K562 (cell line): ENCODE measurements around the gene ADNP. TPM values are rescaled to one million over a fixed set of nuclear protein-coding genes. Genes with fewer than 3 reads are reported as not detected.

Experiments
- CREB3 ChIP-seq: fragments of 450-650 bp; conservative IDR thresholded peaks from 2 replicates; pipeline ENCODE4 v1.6.1; 2016; ENCODE audit warnings: missing genetic modification characterization, low read depth, mild to moderate bottlenecking, missing compliant biosample characterization, moderate library complexity
- FOXP1 ChIP-seq: sonication (generic); formaldehyde crosslinking; IDR thresholded peaks from 2 replicates; pipeline ENCODE4 v1.8.0; 2022; ENCODE audit warnings: mild to moderate bottlenecking, missing genetic modification reagents
- GTF3C2 ChIP-seq: IDR thresholded peaks from 3 replicates; pipeline ENCODE4 v1.6.1; 2011; ENCODE audit warnings: borderline replicate concordance, mild to moderate bottlenecking, moderate library complexity; ENCODE audit not compliant: insufficient read length; ENCODE audit errors: extremely low read depth
- NKRF ChIP-seq: fragments of 450-650 bp; IDR thresholded peaks from 2 replicates; pipeline ENCODE4 v1.6.1; 2016; ENCODE audit warnings: borderline replicate concordance
- PBX2 ChIP-seq, 2 experiments: IDR thresholded peaks in 1 of 2; conservative IDR thresholded peaks in 1 of 2; 2 replicates each; pipeline ENCODE4 v1.6.1; 2016; ENCODE audit warnings: low read depth in 2 of 2, mild to moderate bottlenecking in 1 of 2, missing compliant biosample characterization in 1 of 2, missing genetic modification characterization in 1 of 2, moderate library complexity in 1 of 2
- PHF21A ChIP-seq: fragments of 450-650 bp; IDR thresholded peaks from 2 replicates; pipeline ENCODE4 v1.6.1; 2017; ENCODE audit warnings: low read depth, borderline replicate concordance
- UBTF ChIP-seq, 2 experiments: IDR thresholded peaks; 2 replicates each; pipeline ENCODE4 v1.6.1; 2012; ENCODE audit warnings: improper control_type of control experiment in 2 of 2, low read depth in 2 of 2, low read length in 2 of 2, borderline replicate concordance in 1 of 2
- ZNF512 ChIP-seq: IDR thresholded peaks from 2 replicates; pipeline ENCODE4 v1.6.1; 2016; ENCODE audit warnings: missing genetic modification characterization, missing compliant biosample characterization
- ZNF717 ChIP-seq: fragments of 250-450 bp; sonication (Bioruptor Pico); IDR thresholded peaks from 2 replicates; pipeline ENCODE4 v1.5.0; 2021
- polyA plus RNA-seq, 8 experiments: library from polyadenylated mRNA; depleted of rRNA in 4 of 8; stranded (reverse) in 5 of 8; unstranded in 3 of 8; fragments of >200 nt; fragmentation: Nextera tagmentation in 2 of 8; fragmentation: Illumina TruSeq in 1 of 8; extraction: Ambion mirVana in 2 of 8; extraction: Trizol in 1 of 8; gene quantifications; 2 replicates each; pipeline versions ENCODE4 v1.2.1 to v1.2.3, GENCODE V29; 2011 to 2014; ENCODE audit warnings: inconsistent platforms in 1 of 8, missing spikeins in 1 of 8
- total RNA-seq, 7 experiments: library from RNA; depleted of rRNA in 6 of 7; stranded (reverse); fragments of >200 nt in 6 of 7; fragmentation: Illumina TruSeq in 2 of 7; extraction: Trizol in 2 of 7; gene quantifications; 2 replicates each; pipeline versions ENCODE4 v1.2.1 to v1.2.3, GENCODE V29; 2011 to 2021; ENCODE audit warnings: low replicate concordance in 1 of 7

ADNP gene
- total and polyA plus RNA-seq, 9 of the 15 experiments (the other 6 are each of a cell fraction or from before 2014, with no cell fraction given): 17.8 to 59.9 (median 25.3) TPM

- TF ChIP-seq ZNF717 (CRISPR knock-in tag) (no peak), CREB3 (tag) (no peak), GTF3C2 (no peak), UBTF (IDR thresholded peaks at IDR 0.05; ENCODE audit: borderline replicate concordance in 1 of 2, low read depth in 2 of 2, low read length in 2 of 2) (peak in 1 of 2 experiments; percentile 59; a peak in 1 of 4 replicates), PHF21A (peak; percentile 95), NKRF (peak; percentile 35; the same call in 1 of the 2 replicates), ZNF512 (tag) (no peak), FOXP1 (CRISPR knock-in tag) (no peak), PBX2 (CRISPR knock-in tag; IDR thresholded peaks at IDR 0.05; ENCODE audit: low read depth) (no peak), PBX2 (tag; conservative IDR thresholded peaks at IDR 0.05; ENCODE audit: low read depth) (0 out of 2 replicates have a peak, but pooled peaks have one; percentile 6)
Observed at GRCh38 chr20:50929299-50930138, 1.7 kb downstream of the ADNP start (continued).
